Activated CD4-positive, alpha-beta T cell treated with anti-CD3 and anti-CD28 coated beads, Interleukin-2, amount 10 ng/mL, durations not matched to agents 24 days and 14 days (primary cell): ENCODE data around the gene SLC31A1. TPM values are rescaled to one million over a fixed set of nuclear protein-coding genes. Genes with fewer than 3 reads are reported as not detected.
A peak's percentile ranks its signal among the peaks of the same experiment; 100 is the strongest.

ENCODE experiments used
- DNase-seq: peaks from one replicate; pipeline ENCODE4 v3.0.0; 2022
- H3K27ac Mint-ChIP-seq: one replicate; pipeline ENCODE4 v1.8.0; 2022; ENCODE audit warnings: mild to moderate bottlenecking, mixed read lengths
- H3K27me3 Mint-ChIP-seq: one replicate; pipeline ENCODE4 v1.8.0; 2022; ENCODE audit warnings: mixed read lengths
- H3K36me3 Mint-ChIP-seq: one replicate; pipeline ENCODE4 v1.8.0; 2022; ENCODE audit warnings: low read depth, mild to moderate bottlenecking, mixed read lengths
- H3K4me1 Mint-ChIP-seq: one replicate; pipeline ENCODE4 v1.8.0; 2021; ENCODE audit warnings: mixed read lengths
- H3K4me3 Mint-ChIP-seq: one replicate; pipeline ENCODE4 v1.8.0; 2022; ENCODE audit warnings: mild to moderate bottlenecking, moderate library complexity, mixed read lengths
- H3K9me3 Mint-ChIP-seq: one replicate; pipeline ENCODE4 v1.8.0; 2021; ENCODE audit warnings: mixed read lengths
- intact Hi-C: fragments of 100-400 bp; cut with micrococcal nuclease; formaldehyde crosslinking; loops from one replicate; pipeline ENCODE4 v1.15.1; 2023
- total RNA-seq: library from RNA; stranded (reverse); gene quantifications from 2 replicates; pipeline ENCODE4 v1.2.3, GENCODE V29; 2022

The SLC31A1 gene
- total RNA-seq, 1 donor from 2014 or later = 20.0 TPM

DNA sequence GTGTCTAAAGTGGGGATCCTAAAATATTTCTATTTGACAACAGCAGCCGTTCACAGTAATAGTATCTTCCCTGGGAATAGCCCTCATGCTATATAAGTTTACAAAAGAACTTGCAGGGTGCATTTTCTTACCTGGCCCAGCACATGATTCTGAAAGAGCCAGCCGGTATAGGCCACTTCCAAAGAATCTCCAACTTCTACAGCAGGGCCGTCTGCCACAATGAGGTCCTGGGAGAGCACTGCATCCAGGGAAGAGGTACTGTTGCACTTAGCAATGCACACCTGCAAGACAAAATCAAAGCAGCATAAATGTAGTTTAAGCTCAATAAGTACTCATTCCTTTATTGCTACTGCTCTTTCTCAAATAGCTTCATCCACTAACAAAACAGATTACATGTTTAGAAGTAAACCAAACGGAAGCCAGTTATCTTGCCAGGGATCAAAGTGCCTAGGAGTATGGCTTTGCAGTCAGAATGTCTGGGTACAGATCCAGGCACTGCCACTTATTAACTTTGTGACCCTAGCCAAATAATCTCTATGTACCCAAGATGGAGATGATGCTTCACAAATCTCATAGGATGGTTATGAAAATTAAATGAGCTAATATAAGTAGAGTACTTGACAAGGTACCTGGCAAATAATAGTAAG, 21.5 kb upstream of the SLC31A1 start:
- no peaks in the 10 kb centered on the region for H3K27me3 Mint-ChIP-seq
- peaks cover 7% of the 10 kb centered on the region for H3K4me1 Mint-ChIP-seq
- no peak overlapping the region for H3K27ac Mint-ChIP-seq
- no peak for DNase-seq
- no peaks in the 10 kb centered on the region for H3K9me3 Mint-ChIP-seq
- intact Hi-C loops = no loop called here
- H3K36me3 Mint-ChIP-seq = peaks cover 70% of the 10 kb centered on the region
- no peak overlapping the region for H3K4me3 Mint-ChIP-seq

DNA sequence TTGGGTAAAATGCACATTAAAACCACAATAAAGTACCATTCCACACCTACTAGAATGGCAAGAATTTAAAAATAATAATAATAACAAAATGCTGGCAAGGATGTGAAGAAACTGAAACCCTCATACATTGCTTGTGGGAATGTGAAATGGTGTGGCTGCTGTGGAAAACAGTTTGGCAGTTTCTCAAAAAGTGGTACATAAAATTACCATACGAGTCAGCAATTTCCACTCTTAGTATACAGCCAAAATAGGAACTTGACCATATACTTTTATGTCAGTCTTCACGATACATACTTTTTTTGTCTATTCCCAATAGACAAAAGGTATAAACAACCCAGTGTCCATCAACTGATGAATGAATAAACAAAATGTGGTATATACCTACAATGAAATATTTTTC, 15.9 kb upstream of the SLC31A1 start:
- H3K27me3 Mint-ChIP-seq = no peaks in the 10 kb centered on the region
- H3K9me3 Mint-ChIP-seq = no peaks in the 10 kb centered on the region
- H3K27ac Mint-ChIP-seq = no peak overlapping the region
- no peak for DNase-seq
- no peak overlapping the region for H3K4me3 Mint-ChIP-seq
- intact Hi-C loops = no loop called here
- H3K4me1 Mint-ChIP-seq = peaks cover 3% of the 10 kb centered on the region
- H3K36me3 Mint-ChIP-seq = peaks cover 64% of the 10 kb centered on the region

DNA sequence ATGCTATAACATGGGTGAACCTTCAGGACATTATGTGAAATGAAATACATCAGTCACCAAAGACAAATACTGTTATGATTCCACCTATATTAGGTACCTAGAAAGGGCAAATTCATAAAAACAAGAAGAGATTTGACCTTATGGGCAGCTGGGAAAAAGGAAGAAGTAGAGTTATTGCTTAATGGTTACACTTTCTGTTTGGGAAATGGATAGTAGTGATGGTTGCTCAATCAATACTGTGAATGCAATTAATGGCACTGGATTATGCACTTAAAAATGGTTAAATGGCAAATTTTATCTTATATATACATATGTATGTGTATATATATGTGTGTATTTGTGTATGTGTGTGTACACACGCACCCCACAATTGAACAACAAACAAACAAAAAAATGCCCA, 15.5 kb upstream of the SLC31A1 start:
- DNase-seq = no peak
- H3K9me3 Mint-ChIP-seq = no peaks in the 10 kb centered on the region
- peaks cover 67% of the 10 kb centered on the region for H3K36me3 Mint-ChIP-seq
- no peak overlapping the region for H3K27ac Mint-ChIP-seq
- intact Hi-C loops = no loop called here
- H3K4me1 Mint-ChIP-seq = peaks cover 3% of the 10 kb centered on the region
- no peaks in the 10 kb centered on the region for H3K27me3 Mint-ChIP-seq
- H3K4me3 Mint-ChIP-seq = no peak overlapping the region

DNA sequence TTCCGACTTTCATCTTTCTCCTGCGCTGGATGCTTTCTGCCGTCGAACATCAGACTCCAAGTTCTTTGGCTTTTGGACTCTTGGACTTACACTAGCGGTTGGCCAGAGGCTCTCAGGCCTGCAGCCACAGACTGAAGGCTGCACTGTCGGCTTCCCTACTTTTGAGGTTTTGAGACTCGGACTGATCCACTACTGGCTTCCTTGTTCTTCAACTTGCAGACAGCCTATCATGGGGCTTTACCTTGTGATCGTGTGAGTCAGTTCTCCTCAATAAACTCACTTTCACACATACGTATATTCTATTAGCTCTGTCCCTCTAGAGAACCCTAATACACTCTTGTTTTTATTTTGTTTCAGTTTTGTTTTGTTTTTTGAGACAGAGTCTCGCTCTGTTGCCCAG, 10.5 kb upstream of the SLC31A1 start:
- Mint-ChIP-seq H3K4me3 (no peak overlapping the region), H3K4me1 (peaks cover 13% of the 10 kb centered on the region), H3K9me3 (no peaks in the 10 kb centered on the region), H3K27ac (no peak overlapping the region), H3K36me3 (peaks cover 48% of the 10 kb centered on the region), H3K27me3 (no peaks in the 10 kb centered on the region)
- no peak for DNase-seq
- intact Hi-C loops = no loop called here

DNA sequence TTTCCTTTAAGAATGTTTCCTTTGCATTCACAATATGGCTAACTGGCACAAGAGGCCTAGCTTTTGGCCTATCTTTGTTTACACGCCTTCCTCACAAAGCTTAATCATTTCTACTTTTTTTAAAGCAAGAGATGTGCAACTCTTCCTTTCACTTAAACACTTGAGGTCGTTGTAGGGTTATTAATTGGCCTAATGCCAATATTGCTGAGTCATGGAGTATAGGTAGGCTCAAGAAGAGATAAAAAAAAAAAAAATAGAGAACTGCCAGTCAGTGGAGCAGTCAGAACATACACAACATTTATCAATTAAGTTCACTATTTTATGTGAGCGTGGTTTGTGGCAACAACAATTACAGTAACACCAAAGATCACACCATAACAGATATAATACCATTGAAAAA, 6.2 kb upstream of the SLC31A1 start:
- no peak overlapping the region for H3K4me3 Mint-ChIP-seq
- peaks cover 34% of the 10 kb centered on the region for H3K36me3 Mint-ChIP-seq
- peak overlapping the region; percentile 2 for H3K27ac Mint-ChIP-seq
- no peaks in the 10 kb centered on the region for H3K27me3 Mint-ChIP-seq
- DNase-seq = no peak
- H3K4me1 Mint-ChIP-seq = peaks cover 38% of the 10 kb centered on the region
- intact Hi-C loops = no loop called here
- no peaks in the 10 kb centered on the region for H3K9me3 Mint-ChIP-seq

DNA sequence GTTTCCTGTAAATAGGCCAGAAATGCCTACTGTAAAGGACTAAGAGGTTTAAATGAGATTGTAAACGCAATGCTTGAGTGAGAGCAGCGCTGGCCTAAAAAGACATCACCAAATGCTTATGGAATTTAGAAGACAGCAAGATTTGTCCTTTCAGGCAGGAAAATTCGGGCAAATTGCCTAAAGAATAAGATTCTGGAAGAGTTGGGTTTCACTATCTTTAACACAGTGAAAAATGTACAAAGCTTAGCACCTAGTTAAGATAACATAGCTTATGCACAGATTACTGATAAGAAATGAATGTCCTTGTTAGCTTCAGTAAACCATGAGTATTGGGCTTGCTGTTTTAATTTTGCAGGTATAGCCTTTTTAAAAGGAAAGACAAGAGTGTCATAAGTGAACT, 4.9 kb upstream of the SLC31A1 start:
- intact Hi-C loops = no loop called here
- no peak overlapping the region for H3K27ac Mint-ChIP-seq
- H3K4me1 Mint-ChIP-seq = peaks cover 41% of the 10 kb centered on the region
- no peak overlapping the region for H3K4me3 Mint-ChIP-seq
- H3K36me3 Mint-ChIP-seq = peaks cover 29% of the 10 kb centered on the region
- H3K27me3 Mint-ChIP-seq = no peaks in the 10 kb centered on the region
- no peaks in the 10 kb centered on the region for H3K9me3 Mint-ChIP-seq
- no peak for DNase-seq

DNA sequence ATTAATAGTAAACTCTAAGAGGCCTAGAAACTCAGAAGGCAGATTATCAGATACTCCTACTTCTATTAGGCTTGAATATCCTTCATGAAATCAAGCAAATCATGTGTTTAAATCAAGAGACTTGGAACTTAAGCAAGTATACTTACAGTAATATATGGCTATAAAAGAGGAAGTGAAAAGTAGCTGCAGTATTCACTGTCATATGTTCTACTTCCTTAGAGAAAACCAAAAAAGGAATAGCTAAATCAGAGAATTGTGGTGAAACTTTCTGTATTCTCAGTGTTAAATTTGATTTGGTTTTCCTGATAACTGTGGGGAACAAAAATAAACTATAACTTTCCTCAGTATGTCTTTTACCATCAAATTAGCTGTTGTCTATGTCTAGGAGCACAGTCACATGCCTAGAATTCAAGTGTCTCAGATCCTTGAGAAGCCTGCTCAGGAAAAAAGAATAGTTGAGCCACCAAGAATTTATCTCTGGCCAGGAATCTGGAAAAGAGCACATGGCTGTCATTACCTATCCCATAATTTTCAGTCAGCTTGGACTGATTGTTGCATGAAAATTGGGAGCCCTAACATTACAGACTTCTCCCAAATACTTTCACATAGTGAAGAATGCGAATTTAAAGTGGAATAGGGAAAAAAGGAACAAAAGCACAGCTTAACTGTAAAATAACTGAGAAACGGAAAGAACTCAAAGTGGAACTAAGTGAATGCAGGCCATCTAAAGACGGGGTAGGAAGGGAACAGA, 2.0 kb upstream of the SLC31A1 start:
- Mint-ChIP-seq H3K27ac (peak overlapping the region; percentile 94), H3K4me3 (peak overlapping the region; percentile 94), H3K9me3 (no peaks in the 10 kb centered on the region), H3K36me3 (peaks cover 16% of the 10 kb centered on the region), H3K27me3 (no peaks in the 10 kb centered on the region), H3K4me1 (peaks cover 51% of the 10 kb centered on the region)
- DNase-seq = no peak
- intact Hi-C loops = loop anchor here (1.0 kb wide), 1 partner anchor 67 kb away; no protein-coding TSS in a partner anchor

DNA sequence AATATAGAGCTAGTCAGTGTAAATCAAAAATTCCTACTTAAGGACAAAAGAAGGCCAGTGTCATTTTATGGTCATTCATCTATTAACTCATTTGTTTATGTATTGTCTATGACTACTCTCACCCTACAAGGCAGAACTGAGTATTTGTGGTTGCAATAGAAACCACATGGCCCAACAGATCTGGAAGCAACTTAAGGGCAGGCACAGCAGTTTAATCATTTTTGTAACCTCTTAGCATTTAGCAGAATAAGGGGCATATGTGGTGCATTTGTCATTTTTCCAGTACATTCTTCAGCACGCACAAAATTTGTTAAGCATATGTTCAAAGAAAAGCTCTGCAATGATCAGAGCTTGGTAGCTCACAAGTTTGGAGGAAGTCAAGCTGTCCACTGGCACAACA, 1.4 kb upstream of the SLC31A1 start:
- Mint-ChIP-seq H3K4me3 (peak overlapping the region; percentile 94), H3K27ac (peak overlapping the region; percentile 94), H3K27me3 (no peaks in the 10 kb centered on the region), H3K4me1 (peaks cover 54% of the 10 kb centered on the region), H3K9me3 (no peaks in the 10 kb centered on the region), H3K36me3 (peaks cover 18% of the 10 kb centered on the region)
- intact Hi-C loops = loop anchor here (1.0 to 10.0 kb wide), 7 partner anchors 68 to 888 kb away; partner anchors contain the start of genes C9orf43, KIAA1958, POLE3 and PTBP3
- peak; percentile 72 for DNase-seq

DNA sequence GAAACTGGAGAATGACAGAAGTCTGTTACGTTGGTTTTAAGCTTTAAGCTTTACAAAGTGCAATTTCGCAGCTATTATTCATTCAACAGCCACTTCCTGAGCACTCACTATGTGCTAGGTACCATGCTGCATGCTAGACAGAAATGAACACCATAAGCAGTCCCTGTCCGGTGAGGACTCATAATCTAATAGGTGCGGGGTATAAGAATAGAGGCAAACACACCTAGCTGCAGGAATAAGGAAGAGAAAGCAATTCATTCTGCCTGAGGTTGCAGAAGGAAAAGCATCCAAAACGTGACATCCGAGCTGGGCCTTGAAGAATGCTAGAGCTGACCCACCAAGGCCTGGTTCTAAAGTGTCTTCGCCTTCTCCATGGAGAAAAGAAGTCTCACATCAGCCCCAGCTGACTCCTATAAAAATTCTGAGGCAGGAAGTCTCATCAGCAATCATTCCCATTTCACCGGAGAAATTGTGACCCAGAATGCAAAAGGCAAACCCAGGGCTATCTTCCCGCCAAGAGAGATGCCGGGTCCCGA, 809 bp upstream of the SLC31A1 start:
- H3K4me1 Mint-ChIP-seq = peaks cover 53% of the 10 kb centered on the region
- intact Hi-C loops = loop anchor here (1.0 to 10.0 kb wide), 10 partner anchors 54 to 888 kb away; partner anchors contain the start of genes ALAD, C9orf43, KIAA1958 and POLE3
- H3K36me3 Mint-ChIP-seq = peaks cover 17% of the 10 kb centered on the region
- no peak for DNase-seq
- H3K27ac Mint-ChIP-seq = peak overlapping the region; percentile 94
- no peaks in the 10 kb centered on the region for H3K27me3 Mint-ChIP-seq
- no peaks in the 10 kb centered on the region for H3K9me3 Mint-ChIP-seq
- peak overlapping the region; percentile 94 for H3K4me3 Mint-ChIP-seq

DNA sequence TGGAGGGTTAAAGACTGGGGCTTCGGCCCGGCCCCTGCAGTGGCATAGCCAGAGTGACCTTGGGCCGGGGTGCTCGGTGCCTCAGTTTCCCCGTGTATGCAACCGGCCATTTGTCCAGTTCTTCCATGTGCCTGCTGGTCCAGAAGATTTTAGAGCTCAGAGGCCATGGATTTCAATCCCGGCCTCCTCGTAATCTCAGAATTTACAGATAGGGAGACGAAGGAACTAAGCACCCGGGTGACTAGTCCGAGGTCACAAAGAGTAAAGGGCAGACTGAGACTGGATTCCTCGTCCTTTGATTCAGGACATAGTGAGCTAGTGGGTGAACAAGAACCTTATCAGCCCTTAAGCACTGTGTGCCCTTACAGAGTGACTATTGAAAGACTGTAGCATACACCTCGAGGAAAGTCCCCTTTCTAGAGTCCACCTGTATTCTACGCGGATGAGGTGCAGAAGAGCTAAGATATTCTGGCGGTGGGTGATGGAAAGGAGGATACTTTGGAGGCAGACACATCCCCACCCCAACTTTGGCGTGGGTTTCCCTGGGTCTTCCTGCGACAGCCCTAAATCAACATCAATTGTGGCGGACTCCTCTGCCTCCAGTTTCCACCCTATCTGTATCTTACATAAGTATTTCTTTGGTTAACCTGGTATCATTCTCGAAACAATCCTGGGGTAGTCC, 597 bp downstream of the SLC31A1 start:
- intact Hi-C loops = loop anchor here (1.0 to 10.0 kb wide), 10 partner anchors 52 to 890 kb away; partner anchors contain the start of genes ALAD, C9orf43, KIAA1958 and POLE3
- peaks cover 51% of the 10 kb centered on the region for H3K4me1 Mint-ChIP-seq
- peak; percentile 66 for DNase-seq
- peak overlapping the region; percentile 94 for H3K27ac Mint-ChIP-seq
- no peaks in the 10 kb centered on the region for H3K27me3 Mint-ChIP-seq
- H3K36me3 Mint-ChIP-seq = peaks cover 13% of the 10 kb centered on the region
- H3K9me3 Mint-ChIP-seq = no peaks in the 10 kb centered on the region
- peak overlapping the region; percentile 94 for H3K4me3 Mint-ChIP-seq

DNA sequence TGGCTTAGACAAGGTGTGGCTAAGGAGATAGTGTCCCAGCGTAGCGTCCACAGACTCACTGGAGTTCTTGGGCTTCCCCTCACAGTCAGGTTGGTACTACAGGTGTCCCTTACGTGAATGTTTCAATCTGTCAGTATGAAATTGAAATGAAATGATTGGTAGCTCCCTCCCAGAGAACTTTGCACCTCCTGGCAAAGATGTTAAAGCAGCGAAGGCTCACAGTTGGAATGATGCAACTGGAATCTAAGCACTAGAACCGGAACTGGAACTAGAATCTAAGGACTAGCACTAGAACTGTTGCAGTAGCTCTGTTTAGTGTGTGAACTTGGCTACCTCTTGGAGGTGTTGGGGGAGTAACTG, 1.1 kb downstream of the SLC31A1 start:
- intact Hi-C loops = loop anchor here (5.0 to 10.0 kb wide), 4 partner anchors 120 to 890 kb away; partner anchors contain the start of genes KIAA1958, PTBP3, SNX30 and WDR31
- Mint-ChIP-seq H3K4me3 (peak overlapping the region; percentile 94), H3K4me1 (peaks cover 51% of the 10 kb centered on the region), H3K36me3 (peaks cover 13% of the 10 kb centered on the region), H3K9me3 (no peaks in the 10 kb centered on the region), H3K27ac (peak overlapping the region; percentile 94), H3K27me3 (no peaks in the 10 kb centered on the region)
- no peak for DNase-seq

DNA sequence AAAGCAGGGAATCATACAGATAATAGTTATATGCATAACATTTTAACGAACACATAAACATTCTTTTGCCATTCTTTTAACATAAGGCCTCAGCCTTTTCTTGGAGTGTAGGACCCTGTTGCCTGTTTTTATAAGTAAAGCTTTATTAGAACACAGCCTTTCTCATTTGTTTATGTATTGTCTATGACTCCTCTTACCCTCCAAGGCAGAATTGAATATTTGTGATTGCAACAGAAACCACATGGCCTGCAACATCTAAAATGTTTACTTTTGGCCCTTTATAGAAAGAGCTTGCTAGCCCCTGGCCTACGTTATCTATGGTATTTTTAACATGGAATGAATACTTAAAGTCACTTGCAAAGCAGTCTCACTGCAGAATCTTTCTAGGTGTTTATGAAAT, 2.6 kb downstream of the SLC31A1 start:
- intact Hi-C loops = loop anchor here (5.0 to 10.0 kb wide), 4 partner anchors 118 to 892 kb away; partner anchors contain the start of genes KIAA1958, PTBP3, SNX30 and WDR31
- H3K27ac Mint-ChIP-seq = no peak overlapping the region
- no peaks in the 10 kb centered on the region for H3K27me3 Mint-ChIP-seq
- H3K9me3 Mint-ChIP-seq = no peaks in the 10 kb centered on the region
- peaks cover 7% of the 10 kb centered on the region for H3K36me3 Mint-ChIP-seq
- DNase-seq = no peak
- no peak overlapping the region for H3K4me3 Mint-ChIP-seq
- peaks cover 47% of the 10 kb centered on the region for H3K4me1 Mint-ChIP-seq

DNA sequence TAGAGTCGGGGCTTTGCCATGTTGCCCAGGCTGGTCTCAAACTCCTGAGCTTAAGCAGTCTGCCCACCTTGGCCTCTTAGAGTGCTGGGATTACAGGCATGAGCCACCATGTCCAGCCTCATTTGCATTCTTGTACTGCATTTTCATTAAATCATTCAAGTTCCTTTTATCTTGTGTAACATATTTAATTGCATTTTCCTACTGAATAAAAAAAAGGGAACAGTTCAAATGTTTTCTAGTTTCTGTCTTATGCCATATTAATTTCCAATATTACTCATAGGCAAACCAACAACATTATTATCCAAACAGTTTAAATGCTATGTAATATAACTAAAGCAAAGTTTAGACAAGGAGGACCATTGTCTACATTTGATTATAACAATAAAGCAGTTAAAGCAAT, 6.1 kb downstream of the SLC31A1 start:
- Mint-ChIP-seq H3K27me3 (no peaks in the 10 kb centered on the region), H3K4me1 (peaks cover 26% of the 10 kb centered on the region), H3K9me3 (no peaks in the 10 kb centered on the region), H3K4me3 (no peak overlapping the region), H3K36me3 (peaks cover 6% of the 10 kb centered on the region), H3K27ac (no peak overlapping the region)
- no peak for DNase-seq
- intact Hi-C loops = loop anchor here (10.0 kb wide), 1 partner anchor 743 kb away; the partner anchor contains the start of gene KIAA1958
